Measurements from ENCODE around the gene SORBS2.

GRCh38 chr4:185840953-185841352 is 29.0 kb upstream of the SORBS2 start:
- TF ChIP-seq POLR2A (IDR thresholded peaks at IDR 0.05; ENCODE audit: low read depth) = no peak
- no peak for TF ChIP-seq CTCF (IDR thresholded peaks at IDR 0.05)
- TF ChIP-seq POLR2AphosphoS5 (IDR thresholded peaks at IDR 0.05) = no peak
- no peak for TF ChIP-seq EP300 (IDR thresholded peaks at IDR 0.05)
